ENCODE data around the gene MAT2A.
A peak's percentile ranks its signal among the peaks of the same experiment; 100 is the strongest.
"Not testable (repeated sequence)": the region's sequence is repeated elsewhere in the genome, so short reads cannot be mapped to it uniquely, and the experiment has no call there.

MAT2A gene

GRCh38 chr2:85547859-85548607 is 9.1 kb downstream of the MAT2A start:
- no peak for DNase-seq

- no peak for DNase-seq
Observed at GRCh38 chr2:85548608-85548900, 9.6 kb downstream of the MAT2A start.

GRCh38 chr2:85549095-85549494 is 10.1 kb downstream of the MAT2A start:
- no peak for DNase-seq

- DNase-seq, result no peak
Observed at GRCh38 chr2:85549826-85550225, 10.9 kb downstream of the MAT2A start.

- DNase-seq, result peak in 1 of 2 donors; percentile 11
Observed at GRCh38 chr2:85550486-85550885, 11.5 kb downstream of the MAT2A start.

GRCh38 chr2:85551698-85552678 is 13.0 kb downstream of the MAT2A start:
- DNase-seq, result peak; percentile 86 to 91

GRCh38 chr2:85553184-85553583 is 14.2 kb downstream of the MAT2A start:
- no peak for DNase-seq

GRCh38 chr2:85554980-85555612 is 16.1 kb downstream of the MAT2A start:
- no peak for DNase-seq

GRCh38 chr2:85557130-85557529 is 18.2 kb downstream of the MAT2A start:
- DNase-seq, result no peak

GRCh38 chr2:85558160-85558559 is 19.2 kb downstream of the MAT2A start:
- DNase-seq, result no peak

- DNase-seq, result not testable (repeated sequence)
Observed at GRCh38 chr2:85560403-85560726, 21.4 kb downstream of the MAT2A start.

- DNase-seq, result no peak
Observed at GRCh38 chr2:85560812-85561279, 21.9 kb downstream of the MAT2A start.

GRCh38 chr2:85561280-85562212 is 22.6 kb downstream of the MAT2A start, which contains the start of gene GGCX:
TSS of gene GGCX (minus strand) at chr2:85561493. CDS start at chr2:85561428, 65 bp downstream.
- DNase-seq, result peak; percentile 95

GRCh38 chr2:85564144-85564563 is 25.2 kb downstream of the MAT2A start:
- no peak for DNase-seq

GRCh38 chr2:85566265-85566664 is 27.3 kb downstream of the MAT2A start:
- DNase-seq, result no peak

GRCh38 chr2:85575739-85576138 is 36.8 kb downstream of the MAT2A start:
- no peak for DNase-seq

- no peak for DNase-seq
Observed at GRCh38 chr2:85577063-85577385, 38.1 kb downstream of the MAT2A start.

- peak; percentile 59 to 63 for DNase-seq
Observed at GRCh38 chr2:85577386-85578242, 38.6 kb downstream of the MAT2A start, which contains the start of gene VAMP8. TSS of gene VAMP8 (plus strand) at chr2:85577586. CDS start at chr2:85577647, 61 bp downstream.

GRCh38 chr2:85578243-85579180 is 39.5 kb downstream of the MAT2A start:
- DNase-seq, result peak in 1 of 2 donors; percentile 58
